ENCODE results near the gene IQGAP3. TPM values are rescaled to one million over a fixed set of nuclear protein-coding genes. Genes with fewer than 3 reads are reported as not detected.

Gene IQGAP3
- total and polyA plus RNA-seq, 2 of the 4 experiments (the other 2 are of a cell fraction): 12.5 to 13.6 TPM

DNA sequence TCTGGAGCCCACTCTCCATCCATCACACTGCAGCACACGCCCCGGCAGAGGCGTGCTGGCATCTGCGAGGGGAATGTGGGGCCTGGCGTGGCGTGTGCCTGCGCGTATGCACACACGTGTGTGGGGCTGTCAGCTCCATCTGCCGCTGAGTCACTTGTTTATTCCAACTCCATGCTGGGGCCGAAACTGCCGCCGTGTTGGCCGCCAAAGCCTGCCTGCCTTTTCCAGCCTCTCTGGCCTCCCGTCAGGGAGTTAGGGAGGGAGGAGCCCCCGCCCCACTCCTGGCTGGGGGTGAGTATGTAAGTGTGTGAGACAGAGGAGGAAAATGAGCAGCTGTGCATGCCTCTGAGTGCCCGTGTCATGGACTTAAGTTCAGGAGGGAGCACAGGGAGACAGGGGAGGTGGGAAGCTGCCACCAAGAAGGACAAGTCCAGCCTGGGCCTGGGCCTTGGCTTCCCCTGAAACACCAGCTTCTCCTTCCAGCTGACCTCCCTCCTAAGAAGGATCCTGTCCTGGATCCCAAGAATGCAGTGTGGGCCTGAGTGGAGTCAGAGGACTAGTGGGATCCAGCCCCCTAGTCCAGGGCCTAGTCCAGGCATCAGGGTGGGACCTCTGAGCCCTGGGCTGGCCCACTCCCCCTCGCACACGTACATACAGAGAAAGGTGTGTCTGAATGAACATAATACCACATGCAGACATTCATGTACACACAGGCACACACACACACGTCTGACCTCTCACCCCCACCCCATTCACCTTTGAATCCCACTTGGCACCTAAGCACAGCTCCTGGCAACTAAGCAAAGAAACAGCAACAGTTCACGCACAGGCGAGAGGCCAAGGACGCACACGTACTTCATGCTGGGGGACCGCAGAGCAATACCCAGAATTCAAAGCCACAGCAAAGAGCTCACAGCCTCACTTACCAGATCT, 96.5 kb downstream of the IQGAP3 start:
- Histone ChIP-seq H3K4me1 (ENCODE audit: control insufficient read depth, insufficient read depth, low read length) (peaks cover 28% of the 10 kb centered on the region), H3K36me3 (ENCODE audit: control insufficient read depth, insufficient read depth, low read length) (peaks cover 82% of the 10 kb centered on the region), H3K14ac (replicated peaks; ENCODE audit: low read depth, low read length) (peak overlapping the region; percentile 75), H2AFZ (replicated peaks; ENCODE audit: low read length, poor library complexity) (peak overlapping the region; percentile 74), H3K4me2 (ENCODE audit: low read depth, low read length) (peak overlapping the region; percentile 19; the same call in 1 of the 2 replicates), H3K23ac (ENCODE audit: low read depth, low read length) (peak overlapping the region; percentile 73; the same call in 1 of the 2 replicates), H3K27me3 (ENCODE audit: control insufficient read depth, insufficient read depth, low read length) (no peaks in the 10 kb centered on the region), H3K18ac (ENCODE audit: low read depth, low read length) (peak overlapping the region; percentile 12), H3K56ac (ENCODE audit: extremely low read depth, insufficient read depth, low read length) (peak overlapping the region; percentile 53), H3K79me1 (ENCODE audit: low read depth in 1 of 2, low read length in 2 of 2) (peaks cover 37 to 81% of the 10 kb centered on the region in 2 experiments), H2BK120ac (ENCODE audit: low read depth, low read length) (peak overlapping the region; percentile 45), H3K4me3 (ENCODE audit: insufficient read depth, low read depth, low read length) (no peak overlapping the region), H3K27ac (ENCODE audit: insufficient read depth, low read length) (peak overlapping the region; percentile 72), H4K20me1 (ENCODE audit: insufficient read depth, low read length) (peaks cover 57% of the 10 kb centered on the region), H2BK15ac (ENCODE audit: low read depth, low read length) (peak overlapping the region; percentile 42; the same call in 2 of the 3 replicates), H4K8ac (ENCODE audit: low read depth in 2 of 2, low read length in 2 of 2) (peak overlapping the region; percentile 26 to 30; a peak in 3 of 4 replicates), H2AK9ac (replicated peaks; ENCODE audit: low read depth, low read length, poor library complexity) (peak overlapping the region; percentile 83), H2AK5ac (ENCODE audit: low read depth, low read length) (peak overlapping the region; percentile 94), H3K9me1 (ENCODE audit: insufficient read depth, low read length) (peaks cover 29% of the 10 kb centered on the region), H2BK20ac (ENCODE audit: low read depth, low read length) (peak overlapping the region; percentile 59; the same call in 1 of the 2 replicates), H4K91ac (ENCODE audit: insufficient read depth, low read depth, low read length) (peak overlapping the region; percentile 75), H2BK5ac (ENCODE audit: low read depth, low read length, poor library complexity, severe bottlenecking) (peak overlapping the region; percentile 90), H4K5ac (ENCODE audit: low read depth, low read length) (peak overlapping the region; percentile 8; the same call in 1 of the 2 replicates), H3K9me3 (ENCODE audit: control insufficient read depth, insufficient read depth, low read length) (no peaks in the 10 kb centered on the region), H3K9ac (ENCODE audit: low read depth, low read length) (peak overlapping the region; percentile 5), H3K4ac (ENCODE audit: low read depth, low read length) (peak overlapping the region; percentile 90)
- WGBS, 2 experiments (ENCODE audit: extremely low coverage in 2 of 2, insufficient read length in 1 of 2): 35% methylated on average over 6 of the region's 25 CpGs; no CpG with 5 or more reads in 1 of the 2 experiments
- peak; percentile 99 for DNase-seq
- peak; percentile 95 for ATAC-seq (ENCODE audit: low read depth)
- dilution Hi-C loops (cut with HindIII; ENCODE audit: low sequenced_read_pairs, unreplicated experiment): no loop called here
- intact Hi-C loops (cut with micrococcal nuclease): loop anchor here (1.0 to 2.0 kb wide), 3 partner anchors 24 to 133 kb away; partner anchors contain the start of gene MEF2D
- ChIA-PET POLR2A (ENCODE audit: unreplicated experiment) (interaction anchor here (0.6 to 1.1 kb wide), 2 partner anchors 18 to 25 kb away, joined by 3 to 4 read pairs; partner anchors contain the start of gene MEF2D), CTCF (interaction anchor here (1.3 kb wide), 1 partner anchor 90 kb away, joined by 5 read pairs; no protein-coding TSS in a partner anchor)
- in situ Hi-C loops (cut with MboI; ENCODE audit: low sequenced_read_pairs): no loop called here
- no TSS peak for BruUV-seq (replicated peaks)
- TF ChIP-seq POLR2A (IDR thresholded peaks at IDR 0.05; ENCODE audit: low read depth, low read length) (peak; percentile 62), NFE2L2 (IDR thresholded peaks at IDR 0.05; ENCODE audit: low read depth, low read length) (peak; percentile 76; the same call in 1 of the 2 replicates), CEBPB (IDR thresholded peaks at IDR 0.05; ENCODE audit: low read depth, low read length) (no peak), MAZ (IDR thresholded peaks at IDR 0.05; ENCODE audit: borderline replicate concordance, low read depth, low read length) (peak; percentile 100), RFX5 (IDR thresholded peaks at IDR 0.05; ENCODE audit: low read depth, low read length) (no peak), MAFK (IDR thresholded peaks at IDR 0.05; ENCODE audit: low read depth, low read length) (no peak), CHD1 (IDR thresholded peaks at IDR 0.05; ENCODE audit: low read depth, low read length) (peak; percentile 97), RAD21 (IDR thresholded peaks at IDR 0.05; ENCODE audit: low read length) (peak; percentile 25), MXI1 (IDR thresholded peaks at IDR 0.05; ENCODE audit: borderline replicate concordance, low read depth, low read length) (peak; percentile 100)
- TF ChIP-seq, protein P1, sequence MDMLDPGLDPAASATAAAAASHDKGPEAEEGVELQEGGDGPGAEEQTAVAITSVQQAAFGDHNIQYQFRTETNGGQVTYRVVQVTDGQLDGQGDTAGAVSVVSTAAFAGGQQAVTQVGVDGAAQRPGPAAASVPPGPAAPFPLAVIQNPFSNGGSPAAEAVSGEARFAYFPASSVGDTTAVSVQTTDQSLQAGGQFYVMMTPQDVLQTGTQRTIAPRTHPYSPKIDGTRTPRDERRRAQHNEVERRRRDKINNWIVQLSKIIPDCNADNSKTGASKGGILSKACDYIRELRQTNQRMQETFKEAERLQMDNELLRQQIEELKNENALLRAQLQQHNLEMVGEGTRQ (IDR thresholded peaks at IDR 0.05; ENCODE audit: low read depth, low read length): peak; percentile 74
- TF ChIP-seq, protein P2, sequence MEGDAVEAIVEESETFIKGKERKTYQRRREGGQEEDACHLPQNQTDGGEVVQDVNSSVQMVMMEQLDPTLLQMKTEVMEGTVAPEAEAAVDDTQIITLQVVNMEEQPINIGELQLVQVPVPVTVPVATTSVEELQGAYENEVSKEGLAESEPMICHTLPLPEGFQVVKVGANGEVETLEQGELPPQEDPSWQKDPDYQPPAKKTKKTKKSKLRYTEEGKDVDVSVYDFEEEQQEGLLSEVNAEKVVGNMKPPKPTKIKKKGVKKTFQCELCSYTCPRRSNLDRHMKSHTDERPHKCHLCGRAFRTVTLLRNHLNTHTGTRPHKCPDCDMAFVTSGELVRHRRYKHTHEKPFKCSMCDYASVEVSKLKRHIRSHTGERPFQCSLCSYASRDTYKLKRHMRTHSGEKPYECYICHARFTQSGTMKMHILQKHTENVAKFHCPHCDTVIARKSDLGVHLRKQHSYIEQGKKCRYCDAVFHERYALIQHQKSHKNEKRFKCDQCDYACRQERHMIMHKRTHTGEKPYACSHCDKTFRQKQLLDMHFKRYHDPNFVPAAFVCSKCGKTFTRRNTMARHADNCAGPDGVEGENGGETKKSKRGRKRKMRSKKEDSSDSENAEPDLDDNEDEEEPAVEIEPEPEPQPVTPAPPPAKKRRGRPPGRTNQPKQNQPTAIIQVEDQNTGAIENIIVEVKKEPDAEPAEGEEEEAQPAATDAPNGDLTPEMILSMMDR (conservative IDR thresholded peaks at IDR 0.05; ENCODE audit: low read depth, low read length): no peak
- TF ChIP-seq, protein P3, sequence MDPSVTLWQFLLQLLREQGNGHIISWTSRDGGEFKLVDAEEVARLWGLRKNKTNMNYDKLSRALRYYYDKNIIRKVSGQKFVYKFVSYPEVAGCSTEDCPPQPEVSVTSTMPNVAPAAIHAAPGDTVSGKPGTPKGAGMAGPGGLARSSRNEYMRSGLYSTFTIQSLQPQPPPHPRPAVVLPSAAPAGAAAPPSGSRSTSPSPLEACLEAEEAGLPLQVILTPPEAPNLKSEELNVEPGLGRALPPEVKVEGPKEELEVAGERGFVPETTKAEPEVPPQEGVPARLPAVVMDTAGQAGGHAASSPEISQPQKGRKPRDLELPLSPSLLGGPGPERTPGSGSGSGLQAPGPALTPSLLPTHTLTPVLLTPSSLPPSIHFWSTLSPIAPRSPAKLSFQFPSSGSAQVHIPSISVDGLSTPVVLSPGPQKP (IDR thresholded peaks at IDR 0.05; ENCODE audit: borderline replicate concordance, low read depth, low read length): no peak
